Neural cell (in vitro differentiated cells): Measurements from ENCODE around the gene PLEKHM3. TPM values are rescaled to one million over a fixed set of nuclear protein-coding genes. Genes with fewer than 3 reads are reported as not detected.

Experiments used
- H2AFZ ChIP-seq: fragments of 200-600, 300-800 bp; sonication (generic), shearing (Covaris generic); 2 replicates; pipeline ENCODE4 v1.6.0; 2014; ENCODE audit warnings: low read depth, mild to moderate bottlenecking, antibody characterized with exemption, low read length, moderate library complexity
- H3F3A ChIP-seq: fragments of 200-600 bp; shearing (Covaris generic); 2 replicates; pipeline ENCODE4 v1.6.1; 2016; ENCODE audit warnings: mild to moderate bottlenecking, moderate library complexity, mixed read lengths, antibody characterized with exemption, low read length; ENCODE audit not compliant: insufficient read depth, poor library complexity, severe bottlenecking
- H3K27ac ChIP-seq: fragments of 200-600, 300-800 bp; sonication (generic), shearing (Covaris generic); 2 replicates; pipeline ENCODE4 v1.5.1; 2014; ENCODE audit warnings: mild to moderate bottlenecking, low read length, moderate library complexity
- H3K27me3 ChIP-seq: fragments of 300-800, 200-600 bp; sonication (generic), shearing (Covaris generic); 2 replicates; pipeline ENCODE4 v1.6.0; 2014; ENCODE audit warnings: mild to moderate bottlenecking, low read depth, low read length, moderate library complexity; ENCODE audit not compliant: insufficient read depth
- H3K36me3 ChIP-seq: fragments of 300-800, 200-600 bp; sonication (generic), shearing (Covaris generic); 2 replicates; pipeline ENCODE4 v1.5.1; 2014; ENCODE audit warnings: mild to moderate bottlenecking, antibody characterized with exemption, low read length, moderate library complexity; ENCODE audit not compliant: insufficient read depth
- H3K4me2 ChIP-seq: fragments of 300-800, 200-600 bp; sonication (generic), shearing (Covaris generic); 2 replicates; pipeline ENCODE4 v1.6.0; 2014; ENCODE audit warnings: mild to moderate bottlenecking, low read length
- H3K4me3 ChIP-seq: fragments of 300-800, 200-600 bp; sonication (generic), shearing (Covaris generic); 2 replicates; pipeline ENCODE4 v1.5.1; 2014; ENCODE audit warnings: mild to moderate bottlenecking, low read length, moderate library complexity
- H3K79me2 ChIP-seq: fragments of 200-600 bp; shearing (Covaris generic); replicated peaks from 2 replicates; pipeline ENCODE4 v1.6.0; 2014; ENCODE audit warnings: mild to moderate bottlenecking, low read length, moderate library complexity; ENCODE audit not compliant: insufficient read depth
- H3K9ac ChIP-seq: fragments of 300-800, 200-600 bp; sonication (generic), shearing (Covaris generic); 2 replicates; pipeline ENCODE4 v1.6.1; 2016; ENCODE audit warnings: mild to moderate bottlenecking, low read length, mixed read lengths
- H3K9me2 ChIP-seq: fragments of 200-600 bp; shearing (Covaris generic); 2 replicates; pipeline ENCODE4 v1.6.1; 2016; ENCODE audit warnings: mild to moderate bottlenecking, low read length, mixed read lengths; ENCODE audit not compliant: insufficient read depth
- H3K9me3 ChIP-seq: fragments of 200-600, 300-800 bp; sonication (generic), shearing (Covaris generic); 2 replicates; pipeline ENCODE4 v1.6.1; 2016; ENCODE audit warnings: mild to moderate bottlenecking, mixed run types, low read length, moderate library complexity, mixed read lengths
- H4K20me1 ChIP-seq: fragments of 200-600 bp; shearing (Covaris generic); 2 replicates; pipeline ENCODE4 v1.6.1; 2016; ENCODE audit warnings: mild to moderate bottlenecking, mixed run types; ENCODE audit not compliant: insufficient read depth
- CTCF ChIP-seq: fragments of 450-650 bp; IDR thresholded peaks from 2 replicates; pipeline ENCODE4 v1.5.1; 2014; ENCODE audit warnings: antibody characterized with exemption, mild to moderate bottlenecking, moderate library complexity; ENCODE audit not compliant: poor library complexity, severe bottlenecking
- EP300 ChIP-seq: fragments of 450-650 bp; conservative IDR thresholded peaks from 2 replicates; pipeline ENCODE4 v1.6.1; 2014; ENCODE audit warnings: antibody characterized with exemption, mild to moderate bottlenecking, moderate library complexity; ENCODE audit not compliant: poor library complexity, severe bottlenecking
- EZH2 ChIP-seq: fragments of 200-600, 300-800 bp; shearing (Covaris generic), sonication (generic); IDR thresholded peaks from 2 replicates; pipeline ENCODE4 v1.6.1; 2014; ENCODE audit warnings: antibody characterized with exemption, low read length, borderline replicate concordance, mild to moderate bottlenecking; ENCODE audit not compliant: insufficient read depth, poor library complexity, severe bottlenecking
- MXI1 ChIP-seq: fragments of 450-650 bp; conservative IDR thresholded peaks from 2 replicates; pipeline ENCODE4 v1.6.1; 2014; ENCODE audit warnings: antibody characterized with exemption, mild to moderate bottlenecking; ENCODE audit not compliant: poor library complexity, severe bottlenecking
- POLR2AphosphoS5 ChIP-seq: IDR thresholded peaks from 2 replicates; pipeline ENCODE4 v1.6.1; 2012
- RAD21 ChIP-seq: fragments of 450-650 bp; conservative IDR thresholded peaks from 2 replicates; pipeline ENCODE4 v1.6.1; 2014; ENCODE audit warnings: antibody characterized with exemption, mild to moderate bottlenecking, moderate library complexity
- REST ChIP-seq: IDR thresholded peaks from 2 replicates; pipeline ENCODE4 v1.6.1; 2012; ENCODE audit warnings: borderline replicate concordance
- SMC3 ChIP-seq: fragments of 450-650 bp; conservative IDR thresholded peaks from 2 replicates; pipeline ENCODE4 v1.6.1; 2014; ENCODE audit warnings: antibody characterized with exemption, mild to moderate bottlenecking, moderate library complexity; ENCODE audit not compliant: poor library complexity
- TAF1 ChIP-seq: IDR thresholded peaks from 2 replicates; pipeline ENCODE4 v1.6.1; 2012; ENCODE audit warnings: low read depth
- polyA plus RNA-seq: library from polyadenylated mRNA; depleted of rRNA; stranded (reverse); fragments of >200 nt; gene quantifications from 2 replicates; pipeline ENCODE4 v1.2.3, GENCODE V29; 2014

The PLEKHM3 gene
- polyA plus RNA-seq, 1 donor from 2014 or later: 13.4 TPM

GRCh38 chr2:208065476-208065875 is 40.1 kb upstream of the PLEKHM3 start:
- H3F3A ChIP-seq: no peaks in the 10 kb centered on the region
- no peaks in the 10 kb centered on the region for H4K20me1 ChIP-seq
- H3K9me2 ChIP-seq: no peaks in the 10 kb centered on the region
- no peak overlapping the region for H2AFZ ChIP-seq
- H3K9me3 ChIP-seq: no peaks in the 10 kb centered on the region
- H3K36me3 ChIP-seq: no peaks in the 10 kb centered on the region
- no peak overlapping the region for H3K27ac ChIP-seq
- no peak overlapping the region for H3K9ac ChIP-seq
- H3K4me3 ChIP-seq: no peak overlapping the region
- no peaks in the 10 kb centered on the region for H3K27me3 ChIP-seq
- H3K79me2 ChIP-seq: no peaks in the 10 kb centered on the region
- H3K4me2 ChIP-seq: no peak overlapping the region
- no peak for TF ChIP-seq SMC3
- no peak for TF ChIP-seq RAD21
- no peak for TF ChIP-seq EP300
- TF ChIP-seq CTCF: no peak
- TF ChIP-seq EZH2: no peak
- TF ChIP-seq MXI1: no peak
- no peak for TF ChIP-seq REST
- no peak for TF ChIP-seq POLR2AphosphoS5
- no peak for TF ChIP-seq TAF1

- no peak for TF ChIP-seq EZH2
- no peak for TF ChIP-seq RAD21
- TF ChIP-seq MXI1: no peak
- TF ChIP-seq POLR2AphosphoS5: no peak
- no peak for TF ChIP-seq CTCF
- TF ChIP-seq EP300: no peak
- no peak for TF ChIP-seq SMC3
- H3K9me3 ChIP-seq: no peaks in the 10 kb centered on the region
- H3F3A ChIP-seq: no peaks in the 10 kb centered on the region
- H4K20me1 ChIP-seq: no peaks in the 10 kb centered on the region
- H3K9me2 ChIP-seq: no peaks in the 10 kb centered on the region
- no peak overlapping the region for H3K4me2 ChIP-seq
- H3K36me3 ChIP-seq: no peaks in the 10 kb centered on the region
- no peak overlapping the region for H3K9ac ChIP-seq
- no peak overlapping the region for H3K27ac ChIP-seq
- H2AFZ ChIP-seq: no peak overlapping the region
- no peak overlapping the region for H3K4me3 ChIP-seq
- H3K27me3 ChIP-seq: no peaks in the 10 kb centered on the region
- no peaks in the 10 kb centered on the region for H3K79me2 ChIP-seq
These were observed 39.1 kb upstream of the PLEKHM3 start for GRCh38 chr2:208064220-208064961.
